ENCODE results near the gene C12orf75.

Gene C12orf75

GRCh38 chr12:105351523-105351922 is 21.0 kb downstream of the C12orf75 start:
- TF ChIP-seq, protein P1, sequence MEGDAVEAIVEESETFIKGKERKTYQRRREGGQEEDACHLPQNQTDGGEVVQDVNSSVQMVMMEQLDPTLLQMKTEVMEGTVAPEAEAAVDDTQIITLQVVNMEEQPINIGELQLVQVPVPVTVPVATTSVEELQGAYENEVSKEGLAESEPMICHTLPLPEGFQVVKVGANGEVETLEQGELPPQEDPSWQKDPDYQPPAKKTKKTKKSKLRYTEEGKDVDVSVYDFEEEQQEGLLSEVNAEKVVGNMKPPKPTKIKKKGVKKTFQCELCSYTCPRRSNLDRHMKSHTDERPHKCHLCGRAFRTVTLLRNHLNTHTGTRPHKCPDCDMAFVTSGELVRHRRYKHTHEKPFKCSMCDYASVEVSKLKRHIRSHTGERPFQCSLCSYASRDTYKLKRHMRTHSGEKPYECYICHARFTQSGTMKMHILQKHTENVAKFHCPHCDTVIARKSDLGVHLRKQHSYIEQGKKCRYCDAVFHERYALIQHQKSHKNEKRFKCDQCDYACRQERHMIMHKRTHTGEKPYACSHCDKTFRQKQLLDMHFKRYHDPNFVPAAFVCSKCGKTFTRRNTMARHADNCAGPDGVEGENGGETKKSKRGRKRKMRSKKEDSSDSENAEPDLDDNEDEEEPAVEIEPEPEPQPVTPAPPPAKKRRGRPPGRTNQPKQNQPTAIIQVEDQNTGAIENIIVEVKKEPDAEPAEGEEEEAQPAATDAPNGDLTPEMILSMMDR (IDR thresholded peaks at IDR 0.05; ENCODE audit: low read depth, low read length) = no peak
- DNase-seq (ENCODE audit: extremely low read depth, low read depth) = no peak

DNA sequence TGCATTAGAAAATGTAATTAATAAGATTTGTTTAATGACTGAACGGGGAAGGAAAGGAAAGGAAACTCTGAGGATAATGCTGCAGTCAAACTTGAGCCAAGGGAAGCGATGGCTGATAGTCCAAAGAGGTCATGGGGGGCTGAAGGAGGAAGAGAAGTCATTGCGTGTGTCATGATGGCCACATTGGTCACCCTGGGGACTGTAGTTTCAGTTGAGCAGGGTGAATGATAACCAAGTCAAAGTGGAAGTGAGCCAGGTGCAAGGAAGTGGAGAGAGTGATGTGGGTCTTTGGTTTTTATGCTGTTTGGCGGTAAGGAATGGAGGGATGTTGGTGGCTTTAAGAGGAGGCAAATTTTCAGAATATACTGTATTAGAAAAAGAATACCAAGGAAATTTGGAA is 21.6 kb downstream of the C12orf75 start:
- DNase-seq (ENCODE audit: extremely low read depth, low read depth) = no peak
- TF ChIP-seq, protein P1 (IDR thresholded peaks at IDR 0.05; ENCODE audit: low read depth, low read length) = no peak

GRCh38 chr12:105352940-105353635 is 22.6 kb downstream of the C12orf75 start:
- TF ChIP-seq, protein P1 (IDR thresholded peaks at IDR 0.05; ENCODE audit: low read depth, low read length) = no peak
- no peak for DNase-seq (ENCODE audit: extremely low read depth, low read depth)

DNA sequence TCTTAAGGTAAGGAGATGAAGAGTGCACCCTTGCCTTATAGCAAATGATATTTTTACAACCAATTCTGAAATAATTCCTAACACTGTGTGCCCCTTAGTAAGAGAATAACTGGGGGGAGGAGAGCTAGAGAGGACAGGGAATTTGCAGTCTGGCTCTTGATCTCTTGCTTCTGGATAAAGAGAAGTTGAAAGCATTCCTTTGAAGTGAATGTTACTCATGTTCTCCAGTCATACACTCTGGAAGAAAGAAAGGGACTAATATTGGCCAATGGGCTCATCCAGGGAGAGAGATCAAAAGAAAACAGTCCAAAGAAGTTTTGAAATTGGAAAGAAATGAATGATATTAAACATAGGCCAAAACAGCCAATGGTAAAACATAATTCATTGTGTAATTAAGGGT is 25.3 kb downstream of the C12orf75 start:
- TF ChIP-seq, protein P1 (IDR thresholded peaks at IDR 0.05; ENCODE audit: low read depth, low read length) = no peak
- no peak for DNase-seq (ENCODE audit: extremely low read depth, low read depth)

GRCh38 chr12:105357162-105357691 is 26.7 kb downstream of the C12orf75 start:
- TF ChIP-seq, protein P1 (IDR thresholded peaks at IDR 0.05; ENCODE audit: low read depth, low read length) = no peak
- DNase-seq (ENCODE audit: extremely low read depth, low read depth) = no peak

DNA sequence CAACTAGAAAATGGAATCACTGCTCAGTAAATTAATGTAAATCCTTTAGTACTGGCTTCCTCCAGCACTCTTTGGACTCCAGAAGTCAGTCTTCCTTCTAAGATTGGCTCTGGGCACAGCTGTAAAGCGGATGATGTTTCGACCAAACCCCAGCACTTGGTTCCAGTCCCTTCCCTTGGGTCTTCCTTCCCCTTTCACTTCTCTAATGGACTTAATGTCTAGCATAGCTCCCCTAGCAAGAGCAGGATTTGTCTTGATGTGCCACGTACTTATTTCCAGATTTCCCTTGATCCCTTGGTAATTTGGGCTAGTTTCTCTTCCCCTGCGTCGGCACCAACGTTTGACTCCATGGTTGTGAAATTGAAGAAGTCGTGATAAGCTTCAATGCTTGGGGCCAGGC is 28.3 kb downstream of the C12orf75 start:
- no peak for DNase-seq (ENCODE audit: extremely low read depth, low read depth)
- TF ChIP-seq, protein P1 (IDR thresholded peaks at IDR 0.05; ENCODE audit: low read depth, low read length) = no peak

GRCh38 chr12:105359856-105360255 is 29.4 kb downstream of the C12orf75 start:
- TF ChIP-seq, protein P1 (IDR thresholded peaks at IDR 0.05; ENCODE audit: low read depth, low read length) = no peak
- DNase-seq (ENCODE audit: extremely low read depth, low read depth) = no peak
